Measurements from ENCODE around the gene VSIG1. TPM values are rescaled to one million over a fixed set of nuclear protein-coding genes. Genes with fewer than 3 reads are reported as not detected.

Gene VSIG1
- total RNA-seq, 1 experiment from 2014 or later = 1.2 TPM

GRCh38 chrX:108022491-108023089, 22.3 kb upstream of the VSIG1 start:
- ChIA-PET POLR2A (interaction anchor here (0.9 to 1.0 kb wide), 2 partner anchors 28 to 48 kb away, joined by 3 read pairs; no protein-coding TSS in a partner anchor), CTCF (interaction anchor here (1.7 to 3.5 kb wide), 2 partner anchors 21 to 48 kb away, joined by 5 to 30 read pairs; no protein-coding TSS in a partner anchor)
- Mint-ChIP-seq H3K9me3 (ENCODE audit: unreplicated experiment) (no peaks in the 10 kb centered on the region), H3K36me3 (ENCODE audit: insufficient read depth, unreplicated experiment) (peaks cover 6% of the 10 kb centered on the region), H3K4me1 (ENCODE audit: insufficient read depth, unreplicated experiment) (no peaks in the 10 kb centered on the region), H3K4me3 (ENCODE audit: unreplicated experiment) (no peak overlapping the region), H3K27ac (ENCODE audit: low read depth, unreplicated experiment) (no peak overlapping the region), H3K27me3 (ENCODE audit: insufficient read depth, unreplicated experiment) (peaks cover 73% of the 10 kb centered on the region)
- TF ChIP-seq CTCF (IDR thresholded peaks at IDR 0.05; ENCODE audit: unreplicated experiment) = no peak
- no peak for DNase-seq (ENCODE audit: unreplicated experiment)
- intact Hi-C loops (cut with micrococcal nuclease) = no loop called here
- no TSS peak for BruUV-seq (replicated peaks)

GRCh38 chrX:108025376-108025775, 19.5 kb upstream of the VSIG1 start:
- H3K9me3 Mint-ChIP-seq (ENCODE audit: unreplicated experiment) = no peaks in the 10 kb centered on the region
- H3K4me1 Mint-ChIP-seq (ENCODE audit: insufficient read depth, unreplicated experiment) = no peaks in the 10 kb centered on the region
- peaks cover 84% of the 10 kb centered on the region for H3K27me3 Mint-ChIP-seq (ENCODE audit: insufficient read depth, unreplicated experiment)
- POLR2A ChIA-PET = no interaction called here
- CTCF ChIA-PET = interaction anchor here (1.1 kb wide), 1 partner anchor 43 kb away, joined by 3 read pairs; no protein-coding TSS in a partner anchor
- TF ChIP-seq CTCF (IDR thresholded peaks at IDR 0.05; ENCODE audit: unreplicated experiment) = no peak
- H3K27ac Mint-ChIP-seq (ENCODE audit: low read depth, unreplicated experiment) = no peak overlapping the region
- H3K36me3 Mint-ChIP-seq (ENCODE audit: insufficient read depth, unreplicated experiment) = peaks cover 4% of the 10 kb centered on the region
- no peak for DNase-seq (ENCODE audit: unreplicated experiment)
- BruUV-seq (replicated peaks) = no TSS peak
- no peak overlapping the region for H3K4me3 Mint-ChIP-seq (ENCODE audit: unreplicated experiment)
- intact Hi-C loops (cut with micrococcal nuclease) = no loop called here

GRCh38 chrX:108025954-108026600, 18.8 kb upstream of the VSIG1 start:
- Mint-ChIP-seq H3K27me3 (ENCODE audit: insufficient read depth, unreplicated experiment) (peaks cover 85% of the 10 kb centered on the region), H3K36me3 (ENCODE audit: insufficient read depth, unreplicated experiment) (no peaks in the 10 kb centered on the region), H3K9me3 (ENCODE audit: unreplicated experiment) (no peaks in the 10 kb centered on the region), H3K4me3 (ENCODE audit: unreplicated experiment) (no peak overlapping the region), H3K4me1 (ENCODE audit: insufficient read depth, unreplicated experiment) (no peaks in the 10 kb centered on the region), H3K27ac (ENCODE audit: low read depth, unreplicated experiment) (no peak overlapping the region)
- intact Hi-C loops (cut with micrococcal nuclease) = no loop called here
- CTCF ChIA-PET = interaction anchor here (1.1 kb wide), 1 partner anchor 42 kb away, joined by 3 read pairs; no protein-coding TSS in a partner anchor
- no peak for TF ChIP-seq CTCF (IDR thresholded peaks at IDR 0.05; ENCODE audit: unreplicated experiment)
- POLR2A ChIA-PET = interaction anchor here (0.6 kb wide), 1 partner anchor 1708 kb away, joined by 3 read pairs; no protein-coding TSS in a partner anchor
- no TSS peak for BruUV-seq (replicated peaks)
- DNase-seq (ENCODE audit: unreplicated experiment) = no peak

GRCh38 chrX:108028854-108029253, 16.0 kb upstream of the VSIG1 start:
- no peak overlapping the region for H3K27ac Mint-ChIP-seq (ENCODE audit: low read depth, unreplicated experiment)

More at GRCh38 chrX:108028854-108029253, 16.0 kb upstream of the VSIG1 start:
- ChIA-PET CTCF (no interaction called here), POLR2A (no interaction called here)
- Mint-ChIP-seq H3K9me3 (ENCODE audit: unreplicated experiment) (no peaks in the 10 kb centered on the region), H3K4me1 (ENCODE audit: insufficient read depth, unreplicated experiment) (no peaks in the 10 kb centered on the region), H3K36me3 (ENCODE audit: insufficient read depth, unreplicated experiment) (no peaks in the 10 kb centered on the region), H3K4me3 (ENCODE audit: unreplicated experiment) (no peak overlapping the region), H3K27me3 (ENCODE audit: insufficient read depth, unreplicated experiment) (peaks cover 85% of the 10 kb centered on the region)
- DNase-seq (ENCODE audit: unreplicated experiment) = peak; percentile 2
- intact Hi-C loops (cut with micrococcal nuclease) = no loop called here
- BruUV-seq (replicated peaks) = no TSS peak
- TF ChIP-seq CTCF (IDR thresholded peaks at IDR 0.05; ENCODE audit: unreplicated experiment) = no peak

All from MCF 10A (cell line).